Activated T-cell treated with anti-CD3 and anti-CD28 coated beads for 48 hours (primary cell): Measurements from ENCODE around the gene APOBR.
"Not testable (repeated sequence)": the region's sequence is repeated elsewhere in the genome, so short reads cannot be mapped to it uniquely, and the experiment has no call there.

Experiments used
- DNase-seq: peaks from one replicate; pipeline ENCODE4 v3.0.0-alpha.2; 2020; ENCODE audit warnings: low read depth

APOBR gene

GRCh38 chr16:28494121-28494851 is at the start of gene APOBR:
Gene APOBR, plus strand, starts transcription at chr16:28494643. Its CDS starts 39 bp downstream, at chr16:28494682.
- DNase-seq = peak; percentile 74

GRCh38 chr16:28446388-28446787 is 48.1 kb upstream of the APOBR start:
- not testable (repeated sequence) for DNase-seq

GRCh38 chr16:28447081-28447480 is 47.4 kb upstream of the APOBR start:
- DNase-seq = not testable (repeated sequence)

- DNase-seq = no peak
Observed at GRCh38 chr16:28473714-28474265, 20.7 kb upstream of the APOBR start.

- DNase-seq = no peak
Observed at GRCh38 chr16:28475221-28475620, 19.2 kb upstream of the APOBR start.

- no peak for DNase-seq
Observed at GRCh38 chr16:28477311-28477920, 17.0 kb upstream of the APOBR start.

GRCh38 chr16:28478506-28479180 is 15.8 kb upstream of the APOBR start:
- no peak for DNase-seq

- no peak for DNase-seq
Observed at GRCh38 chr16:28482026-28482425, 12.4 kb upstream of the APOBR start.

GRCh38 chr16:28483361-28483760 is 11.1 kb upstream of the APOBR start:
- DNase-seq = not testable (repeated sequence)

- no peak for DNase-seq
Observed at GRCh38 chr16:28486266-28486665, 8.2 kb upstream of the APOBR start.

GRCh38 chr16:28491230-28491969 is 3.0 kb upstream of the APOBR start:
- no peak for DNase-seq

- DNase-seq = peak; percentile 80
Observed at GRCh38 chr16:28491970-28492474, 2.4 kb upstream of the APOBR start, which contains the start of gene CLN3. Gene CLN3, minus strand, starts transcription at chr16:28492074. Its CDS starts 315 bp downstream, at chr16:28491759.

GRCh38 chr16:28492511-28492910 is 1.9 kb upstream of the APOBR start:
- no peak for DNase-seq

- no peak for DNase-seq
Observed at GRCh38 chr16:28495098-28495793, 803 bp downstream of the APOBR start.

- DNase-seq = no peak
Observed at GRCh38 chr16:28495795-28496749, 1.6 kb downstream of the APOBR start.

- no peak for DNase-seq
Observed at GRCh38 chr16:28496844-28497243, 2.4 kb downstream of the APOBR start.

GRCh38 chr16:28497386-28497785 is 2.9 kb downstream of the APOBR start:
- DNase-seq = no peak

GRCh38 chr16:28497861-28498599 is 3.6 kb downstream of the APOBR start:
- no peak for DNase-seq

- no peak for DNase-seq
Observed at GRCh38 chr16:28498666-28499381, 4.4 kb downstream of the APOBR start.
